Kidney glomerular epithelial cell (primary cell): ENCODE results near the gene GABRG3.

Experiments used
- DNase-seq: peaks from one replicate; lab custom pipeline; 2025; lab: John Stamatoyannopoulos, UW

Gene GABRG3

DNA sequence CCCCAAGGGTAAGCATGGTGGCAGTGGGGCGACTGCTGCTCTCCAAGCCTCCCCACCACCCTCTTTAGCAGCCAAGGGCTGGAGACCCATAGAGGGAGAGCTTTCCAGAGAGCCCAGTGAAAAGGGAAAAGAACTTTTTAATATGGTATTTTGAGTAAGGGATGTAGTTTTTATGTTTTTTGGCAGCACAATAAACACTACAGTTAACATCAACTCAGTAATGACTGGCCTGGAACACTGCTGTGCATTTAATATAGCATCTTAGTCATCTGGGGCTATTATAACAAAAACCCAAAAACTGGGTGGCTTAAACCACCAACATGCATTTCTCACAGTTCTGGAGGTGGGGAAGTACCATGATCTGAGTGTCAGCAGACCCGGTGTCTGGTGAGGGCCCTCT is 495.8 kb downstream of the GABRG3 start:
- DNase-seq = no peak

- DNase-seq = no peak
Measured at GRCh38 chr15:27468151-27468591, 497.2 kb downstream of the GABRG3 start.

GRCh38 chr15:27473845-27474244 is 502.9 kb downstream of the GABRG3 start:
- DNase-seq = no peak

GRCh38 chr15:27475395-27475794 is 504.4 kb downstream of the GABRG3 start:
- no peak for DNase-seq

GRCh38 chr15:27479296-27480140 is 508.5 kb downstream of the GABRG3 start:
- no peak for DNase-seq

- DNase-seq = no peak
Measured at GRCh38 chr15:27480141-27480530, 509.2 kb downstream of the GABRG3 start.

DNA sequence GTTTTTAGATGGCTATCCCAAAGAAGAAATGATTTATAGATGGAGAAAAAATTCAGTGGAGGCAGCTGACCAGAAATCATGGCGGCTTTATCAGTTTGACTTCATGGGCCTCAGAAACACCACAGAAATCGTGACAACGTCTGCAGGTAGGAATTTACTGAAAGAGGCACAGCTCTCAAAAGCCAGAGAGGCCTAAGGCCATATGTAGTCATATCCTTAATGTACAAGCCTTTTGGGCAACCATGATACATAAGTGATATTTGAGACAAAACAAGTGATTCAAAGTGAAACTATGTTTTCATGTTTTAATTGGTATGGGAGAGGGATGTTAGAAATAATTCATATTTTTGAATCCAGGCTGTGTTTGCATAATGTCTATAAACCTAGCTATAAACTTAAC is 509.7 kb downstream of the GABRG3 start:
- no peak for DNase-seq

- DNase-seq = no peak
Measured at GRCh38 chr15:27481768-27482167, 510.8 kb downstream of the GABRG3 start.

DNA sequence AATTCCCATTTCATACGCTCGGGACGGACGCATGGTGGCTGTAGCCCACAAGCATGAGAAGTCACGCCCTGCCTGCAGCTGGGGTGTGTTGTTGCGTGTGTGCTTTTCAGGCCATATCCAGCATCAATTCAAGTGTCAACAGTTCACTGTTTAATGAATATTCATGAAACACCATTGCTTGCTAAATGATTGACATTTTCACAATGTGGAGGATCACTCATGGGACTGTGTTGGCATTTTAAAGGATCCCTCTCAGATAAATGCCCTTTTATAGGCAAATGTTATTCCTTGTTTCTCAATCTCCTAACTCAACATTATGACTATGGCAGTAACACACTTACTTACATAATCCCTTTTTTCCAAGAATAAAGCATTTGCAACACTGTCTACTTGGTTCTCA is 511.3 kb downstream of the GABRG3 start:
- DNase-seq = no peak

- DNase-seq = no peak
Measured at GRCh38 chr15:27483124-27483523, 512.1 kb downstream of the GABRG3 start.

- no peak for DNase-seq
Measured at GRCh38 chr15:27485265-27485664, 514.3 kb downstream of the GABRG3 start.

DNA sequence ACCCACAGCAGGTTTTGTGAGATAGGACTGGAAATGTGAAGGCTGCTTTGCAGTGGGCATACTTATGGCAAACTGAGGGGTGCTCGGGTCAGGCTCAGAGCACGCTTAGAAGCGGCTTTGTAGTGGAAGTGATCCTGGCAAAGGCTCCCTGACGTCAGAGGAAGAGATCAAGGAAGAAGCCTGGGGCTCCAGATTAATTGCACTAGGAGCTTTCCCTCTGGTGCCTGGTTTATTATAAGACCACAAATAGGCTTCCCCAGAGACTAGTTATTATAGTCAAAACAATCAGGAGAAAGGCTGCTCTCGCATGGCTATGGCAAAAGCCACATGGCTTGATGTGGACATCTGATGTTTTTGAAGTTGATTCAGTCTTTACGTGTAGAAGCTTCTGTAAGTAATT is 515.1 kb downstream of the GABRG3 start:
- DNase-seq = no peak

DNA sequence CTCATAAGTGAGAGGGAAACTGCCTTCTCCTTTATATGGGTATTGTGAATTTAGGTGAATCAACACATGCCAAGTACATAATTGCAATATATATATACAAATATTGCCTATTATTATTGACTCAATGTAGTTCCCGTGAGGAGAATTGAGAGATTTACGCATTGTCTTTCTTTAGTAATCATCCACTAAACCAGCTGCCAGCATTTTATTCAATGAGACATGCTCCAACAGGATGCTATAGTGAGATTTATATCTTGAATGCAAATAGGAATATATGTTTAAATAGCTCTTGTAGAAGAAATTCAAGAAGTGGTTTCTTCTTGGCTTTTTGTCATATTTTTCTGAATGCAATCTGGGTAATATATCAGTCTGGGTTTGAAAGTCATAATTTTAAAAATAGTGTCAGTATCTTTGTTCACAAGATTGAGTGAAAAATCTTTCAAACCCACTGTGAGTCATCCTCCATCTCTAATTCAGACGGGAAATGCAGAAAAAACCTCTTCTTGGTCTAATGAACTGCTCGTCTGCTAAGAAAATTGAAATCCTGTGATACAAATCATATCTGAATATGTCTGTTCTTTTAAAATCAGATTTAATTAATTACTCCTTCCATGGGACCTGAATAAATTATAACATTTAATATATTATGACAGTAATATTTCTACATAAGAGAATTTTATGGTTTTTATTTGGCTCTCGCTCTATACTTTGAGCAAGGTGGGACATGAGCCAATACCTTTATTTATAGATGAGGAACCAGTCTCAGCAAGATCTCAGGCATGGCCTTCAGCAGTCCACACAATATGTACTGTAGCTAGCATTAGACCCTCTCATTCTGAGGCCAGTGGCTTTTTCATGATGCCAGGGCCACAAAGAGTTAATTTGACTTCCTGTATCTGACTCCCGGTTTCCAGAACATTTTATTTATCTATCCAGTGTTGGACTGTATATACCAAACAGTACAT is 516.0 kb downstream of the GABRG3 start:
- no peak for DNase-seq

GRCh38 chr15:27487846-27488245 is 516.9 kb downstream of the GABRG3 start:
- no peak for DNase-seq

DNA sequence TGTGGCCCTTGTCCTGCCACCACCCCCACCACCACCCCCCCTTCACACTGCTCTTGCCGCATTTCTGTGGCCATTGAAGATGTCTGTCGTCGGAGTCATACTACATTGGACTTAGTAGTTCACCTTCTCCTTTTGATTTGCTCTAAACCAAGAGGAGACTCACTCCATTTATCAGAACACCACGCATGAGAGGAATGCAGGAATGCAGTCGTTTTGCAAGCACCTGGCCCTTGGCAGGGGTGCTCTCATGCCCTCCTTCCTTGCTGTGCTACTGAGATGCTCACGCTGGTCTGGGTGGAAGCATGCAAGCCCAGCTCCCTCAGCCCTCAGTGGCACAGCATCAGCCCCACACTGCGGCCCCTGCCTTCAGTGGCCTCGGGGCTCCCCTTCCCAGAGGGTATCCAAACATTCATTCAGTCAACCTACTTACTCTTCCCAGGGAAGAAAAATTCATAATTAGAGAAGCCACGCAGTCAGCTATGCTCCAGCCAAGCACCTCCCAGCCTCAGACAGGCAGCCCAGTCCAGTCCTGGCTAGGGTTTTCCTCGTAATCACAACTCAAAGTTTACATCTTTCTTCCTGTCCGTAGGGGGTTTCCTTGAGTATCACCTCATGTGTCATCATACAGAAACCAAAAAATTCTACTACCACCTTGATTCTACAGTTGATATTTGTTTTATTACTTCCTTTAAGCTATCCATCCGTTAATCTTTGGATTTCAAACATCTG is 520.0 kb downstream of the GABRG3 start:
- DNase-seq = no peak

- no peak for DNase-seq
Measured at GRCh38 chr15:27491666-27492621, 521.0 kb downstream of the GABRG3 start.

DNA sequence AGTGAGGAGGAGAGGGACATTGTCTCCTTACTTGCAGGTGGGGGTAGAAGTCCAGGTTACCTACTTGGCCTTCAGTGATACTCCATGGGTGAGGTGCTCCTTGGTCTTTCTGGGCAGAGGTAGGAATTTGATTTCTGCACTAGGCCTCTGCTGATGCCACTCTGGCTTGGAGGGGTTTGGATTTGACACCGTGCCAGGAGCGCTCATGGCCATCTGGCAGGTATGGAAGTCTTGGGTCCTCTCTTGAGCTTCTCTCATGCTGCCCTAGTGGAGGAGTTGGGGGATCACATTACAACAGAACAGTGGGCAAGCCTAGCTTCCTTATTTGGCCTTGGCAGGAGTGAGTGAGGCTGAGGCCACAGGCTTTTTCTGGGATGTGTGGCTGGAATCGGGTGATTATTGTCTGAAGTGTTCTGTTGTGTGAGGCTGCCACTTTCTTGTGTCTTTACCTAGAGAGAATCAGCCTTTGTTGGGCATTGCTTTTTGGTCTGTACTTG is 525.0 kb downstream of the GABRG3 start:
- DNase-seq = no peak

- DNase-seq = no peak
Measured at GRCh38 chr15:27498700-27499099, 527.7 kb downstream of the GABRG3 start.

- no peak for DNase-seq
Measured at GRCh38 chr15:27499191-27499590, 528.2 kb downstream of the GABRG3 start.

- DNase-seq = no peak
Measured at GRCh38 chr15:27499719-27500118, 528.7 kb downstream of the GABRG3 start.

DNA sequence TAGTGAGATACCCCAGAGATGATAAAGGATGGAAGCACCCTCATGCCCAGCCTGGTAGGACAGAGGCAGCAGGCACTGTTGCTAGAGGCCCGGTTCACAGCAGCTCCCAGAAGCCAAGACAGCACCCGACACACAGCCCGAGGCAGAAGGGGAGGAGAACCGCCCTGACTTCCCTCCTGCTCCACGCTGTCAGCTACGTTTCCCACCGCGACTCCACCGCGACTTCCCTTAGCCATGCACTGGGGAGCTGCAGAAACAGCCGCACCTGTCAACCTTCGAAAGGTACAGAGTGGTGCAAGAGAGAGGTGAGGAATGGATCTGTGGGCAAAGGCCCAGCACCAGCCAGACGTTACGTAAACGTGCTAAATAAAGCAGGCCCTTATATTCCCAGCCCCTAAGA is 529.2 kb downstream of the GABRG3 start:
- DNase-seq = no peak
